Stomach smooth muscle (tissue), 2 donors: ENCODE data around the gene BTLA.
"Not testable (repeated sequence)": the region's sequence is repeated elsewhere in the genome, so short reads cannot be mapped to it uniquely, and the experiment has no call there.

ENCODE experiments used
- H3K27ac ChIP-seq: one replicate; pipeline ENCODE4 v1.7.0; 2013; ENCODE audit warnings: mild to moderate bottlenecking, low read length, inconsistent platforms
- H3K27me3 ChIP-seq, 2 donors: one replicate each; pipeline ENCODE4 v1.7.0; 2013; ENCODE audit warnings: low read length in 2 of 2; ENCODE audit not compliant: insufficient read depth in 2 of 2, control insufficient read depth in 1 of 2
- H3K36me3 ChIP-seq, 2 donors: one replicate each; pipeline ENCODE4 v1.7.0; 2013; ENCODE audit warnings: low read length in 2 of 2; ENCODE audit not compliant: control insufficient read depth in 2 of 2, insufficient read depth in 2 of 2
- H3K4me1 ChIP-seq: one replicate; pipeline ENCODE4 v1.7.0; 2013; ENCODE audit warnings: low read length; ENCODE audit not compliant: control insufficient read depth, insufficient read depth
- H3K4me3 ChIP-seq, 2 donors: one replicate each; pipeline ENCODE4 v1.7.0; 2013; ENCODE audit warnings: low read length in 2 of 2
- H3K9ac ChIP-seq, 2 donors: one replicate each; pipeline ENCODE4 v1.7.0; 2013; ENCODE audit warnings: low read length in 2 of 2, mild to moderate bottlenecking in 1 of 2
- H3K9me3 ChIP-seq, 2 donors: one replicate each; pipeline ENCODE4 v1.7.0; 2013; ENCODE audit warnings: low read length in 2 of 2; ENCODE audit not compliant: control insufficient read depth in 2 of 2
- donor health status: healthy.
- donor health status: Pancreatic carcinoma.

The BTLA gene

GRCh38 chr3:112446343-112446742 lies 52.9 kb downstream of the BTLA start:
- no peak overlapping the region for H3K27ac ChIP-seq
- H3K9ac ChIP-seq: no peak overlapping the region
- H3K36me3 ChIP-seq: no peaks in the 10 kb centered on the region
- no peak overlapping the region for H3K4me3 ChIP-seq
- H3K9me3 ChIP-seq: no peaks in the 10 kb centered on the region
- no peaks in the 10 kb centered on the region for H3K27me3 ChIP-seq
- no peaks in the 10 kb centered on the region for H3K4me1 ChIP-seq

GRCh38 chr3:112445839-112446238 lies 53.4 kb downstream of the BTLA start:
- H3K9me3 ChIP-seq: no peaks in the 10 kb centered on the region
- no peaks in the 10 kb centered on the region for H3K4me1 ChIP-seq
- H3K27me3 ChIP-seq: no peaks in the 10 kb centered on the region
- H3K27ac ChIP-seq: no peak overlapping the region
- H3K4me3 ChIP-seq: no peak overlapping the region
- H3K36me3 ChIP-seq: no peaks in the 10 kb centered on the region
- no peak overlapping the region for H3K9ac ChIP-seq

GRCh38 chr3:112437146-112438022 lies 61.9 kb downstream of the BTLA start:
- Histone ChIP-seq H3K4me1 (no peaks in the 10 kb centered on the region), H3K9ac (no peak overlapping the region), H3K9me3 (peaks cover 0 to 2% of the 10 kb centered on the region in 2 donors), H3K27me3 (no peaks in the 10 kb centered on the region), H3K36me3 (no peaks in the 10 kb centered on the region), H3K4me3 (no peak overlapping the region), H3K27ac (no peak overlapping the region)

GRCh38 chr3:112429960-112430359 lies 69.3 kb downstream of the BTLA start:
- Histone ChIP-seq H3K9me3 (no peaks in the 10 kb centered on the region), H3K9ac (no peak overlapping the region), H3K36me3 (no peaks in the 10 kb centered on the region), H3K27me3 (no peaks in the 10 kb centered on the region), H3K4me1 (no peaks in the 10 kb centered on the region), H3K4me3 (no peak overlapping the region), H3K27ac (no peak overlapping the region)

- Histone ChIP-seq H3K4me1 (no peaks in the 10 kb centered on the region), H3K27ac (no peak overlapping the region), H3K27me3 (no peaks in the 10 kb centered on the region), H3K36me3 (no peaks in the 10 kb centered on the region), H3K9me3 (no peaks in the 10 kb centered on the region), H3K9ac (no peak overlapping the region), H3K4me3 (no peak overlapping the region)
Measured at GRCh38 chr3:112427123-112427522, 72.1 kb downstream of the BTLA start.

GRCh38 chr3:112425858-112426750 lies 73.2 kb downstream of the BTLA start:
- Histone ChIP-seq H3K4me1 (no peaks in the 10 kb centered on the region), H3K36me3 (no peaks in the 10 kb centered on the region), H3K27me3 (no peaks in the 10 kb centered on the region), H3K9ac (no peak overlapping the region), H3K9me3 (no peaks in the 10 kb centered on the region), H3K4me3 (no peak overlapping the region), H3K27ac (no peak overlapping the region)

GRCh38 chr3:112425382-112425781 lies 73.9 kb downstream of the BTLA start:
- no peaks in the 10 kb centered on the region for H3K4me1 ChIP-seq
- no peak overlapping the region for H3K4me3 ChIP-seq

GRCh38 chr3:112424394-112424793 lies 74.9 kb downstream of the BTLA start:
- Histone ChIP-seq H3K27me3 (no peaks in the 10 kb centered on the region), H3K4me1 (no peaks in the 10 kb centered on the region), H3K9ac (no peak overlapping the region), H3K36me3 (no peaks in the 10 kb centered on the region), H3K27ac (no peak overlapping the region), H3K9me3 (no peaks in the 10 kb centered on the region), H3K4me3 (no peak overlapping the region)

More at GRCh38 chr3:112425382-112425781, 73.9 kb downstream of the BTLA start:
- Histone ChIP-seq H3K9me3 (no peaks in the 10 kb centered on the region), H3K9ac (no peak overlapping the region), H3K27me3 (no peaks in the 10 kb centered on the region), H3K27ac (no peak overlapping the region), H3K36me3 (no peaks in the 10 kb centered on the region)

- not testable (repeated sequence) for H3K9me3 ChIP-seq, H3K27me3 ChIP-seq, H3K4me1 ChIP-seq, H3K4me3 ChIP-seq, H3K27ac ChIP-seq, H3K9ac ChIP-seq, H3K36me3 ChIP-seq
Measured at GRCh38 chr3:112422921-112423320, 76.4 kb downstream of the BTLA start.

- not testable (repeated sequence) for H3K36me3 ChIP-seq, H3K9ac ChIP-seq, H3K4me3 ChIP-seq, H3K27ac ChIP-seq, H3K9me3 ChIP-seq, H3K4me1 ChIP-seq, H3K27me3 ChIP-seq
Measured at GRCh38 chr3:112418526-112418925, 80.7 kb downstream of the BTLA start.
